Measurements from ENCODE around the gene TXNDC9.
"Not testable (repeated sequence)": the region's sequence is repeated elsewhere in the genome, so short reads cannot be mapped to it uniquely, and the experiment has no call there.

The TXNDC9 gene

DNA sequence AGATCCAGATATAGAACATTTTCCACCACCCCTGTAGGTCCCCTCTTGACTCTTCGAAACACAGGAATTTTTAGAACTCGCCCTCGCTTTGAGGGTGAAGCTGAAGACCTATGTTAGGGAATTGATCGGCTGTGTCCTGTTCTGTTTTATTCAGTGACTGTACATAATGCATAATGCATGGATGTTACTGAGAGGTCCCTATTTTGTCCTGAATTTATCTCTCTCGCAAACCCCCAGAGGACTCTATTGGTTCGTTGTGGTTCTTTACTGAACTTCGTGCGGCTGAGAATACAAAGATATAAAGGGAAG is 625 bp upstream of the TXNDC9 start:
- no peak for FAIRE-seq

DNA sequence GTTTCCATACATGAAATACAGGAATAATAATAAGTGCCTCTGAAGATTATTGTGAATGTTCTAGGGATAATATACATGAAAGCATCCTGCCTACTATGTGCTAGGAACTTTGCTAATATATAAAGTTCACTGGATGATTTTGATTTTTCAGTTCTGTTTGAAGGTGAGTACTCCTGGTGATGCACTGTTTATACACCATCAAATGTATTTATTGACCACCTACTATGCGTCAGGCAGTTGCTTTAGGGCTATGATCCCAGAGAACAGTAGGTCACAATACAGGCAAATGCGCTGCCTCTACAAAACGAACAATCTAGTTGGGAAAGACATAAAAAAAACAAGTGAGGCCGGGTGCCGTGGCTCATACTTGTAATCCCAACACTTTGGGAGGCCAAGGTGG is 10.7 kb downstream of the TXNDC9 start:
- DNase-seq (ENCODE audit: low spot score) (no peak), FAIRE-seq (no peak)

More for the DNA sequence above, 625 bp upstream of the TXNDC9 start:
- DNase-seq (ENCODE audit: low spot score), result no peak

DNA sequence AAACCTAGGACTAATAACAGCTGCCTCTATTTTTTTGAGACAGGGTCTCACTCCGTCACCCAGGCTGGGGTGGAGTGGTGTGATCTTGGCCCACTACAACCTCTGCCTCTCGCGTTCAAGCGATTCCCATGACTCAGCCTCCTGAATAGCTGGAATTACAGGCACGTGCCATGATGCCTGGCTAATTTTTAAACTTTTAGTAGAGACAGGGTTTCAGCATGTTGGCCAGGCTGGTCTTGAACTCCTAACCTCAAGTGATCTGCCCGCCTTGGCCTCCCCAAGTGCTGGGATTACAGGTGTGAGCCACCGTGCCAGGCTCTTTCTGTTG is 18.3 kb downstream of the TXNDC9 start:
- not testable (repeated sequence) for DNase-seq (ENCODE audit: low spot score); FAIRE-seq

DNA sequence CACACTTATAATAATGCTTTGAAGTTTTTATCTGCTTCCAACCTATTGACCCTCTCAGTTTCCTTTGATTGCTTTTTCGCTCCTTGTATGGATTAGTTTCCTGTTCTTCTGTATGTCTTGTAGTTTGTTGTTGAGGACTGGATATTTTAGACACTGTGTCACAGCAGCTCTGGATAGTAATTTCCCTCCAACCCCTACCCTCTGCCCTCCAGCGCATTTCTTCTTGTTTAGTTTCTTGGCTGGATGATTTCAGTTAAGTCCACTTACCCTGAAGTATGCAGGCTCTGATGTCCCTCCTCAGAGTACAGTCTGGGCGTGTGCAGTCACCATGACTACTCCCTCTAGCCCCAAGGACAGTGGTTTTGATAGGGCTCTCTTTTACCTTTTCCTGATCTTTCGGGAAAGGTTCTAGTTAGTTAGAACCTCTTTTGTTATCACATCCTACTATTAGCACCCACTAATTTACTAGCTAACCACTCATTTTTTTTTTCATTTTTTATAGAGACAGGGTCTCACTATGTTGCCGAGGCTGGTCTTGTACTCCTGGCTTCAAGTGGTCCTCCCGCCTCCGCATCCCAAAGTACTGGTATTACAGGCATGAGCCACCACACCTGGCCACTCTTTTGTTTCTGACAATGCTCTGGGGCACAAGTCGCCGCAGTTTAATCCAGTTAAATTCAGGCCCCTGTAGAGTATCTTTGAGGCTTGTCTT is 18.8 kb downstream of the TXNDC9 start:
- DNase-seq (ENCODE audit: low spot score), result no peak
- no peak for FAIRE-seq

DNA sequence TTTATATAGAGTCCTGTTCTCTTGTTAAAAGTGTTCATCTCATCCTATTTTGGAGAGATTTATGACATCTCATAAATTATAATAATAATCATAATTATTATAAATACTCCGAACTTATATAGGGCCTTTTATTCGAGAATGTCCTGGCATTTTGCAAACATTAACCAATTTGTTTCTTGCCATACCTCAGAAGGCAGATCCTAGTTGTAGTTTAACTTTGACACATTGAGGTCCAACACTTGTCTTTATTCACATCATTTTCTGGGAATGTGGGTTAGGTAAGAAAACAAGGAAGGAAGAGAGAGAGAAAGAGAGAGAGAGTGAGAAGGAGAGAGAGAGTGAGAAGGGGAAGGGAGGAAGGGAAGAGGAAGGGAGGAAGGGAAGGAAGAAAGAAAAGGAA is 35.0 kb downstream of the TXNDC9 start, which contains the start of gene LYG1:
LYG1 (minus strand) TSS at position 101 of the 400 bp plus-strand sequence. CDS start 5,527 bp downstream, outside the sequence.
- DNase-seq (ENCODE audit: low spot score); FAIRE-seq: not testable (repeated sequence)

DNA sequence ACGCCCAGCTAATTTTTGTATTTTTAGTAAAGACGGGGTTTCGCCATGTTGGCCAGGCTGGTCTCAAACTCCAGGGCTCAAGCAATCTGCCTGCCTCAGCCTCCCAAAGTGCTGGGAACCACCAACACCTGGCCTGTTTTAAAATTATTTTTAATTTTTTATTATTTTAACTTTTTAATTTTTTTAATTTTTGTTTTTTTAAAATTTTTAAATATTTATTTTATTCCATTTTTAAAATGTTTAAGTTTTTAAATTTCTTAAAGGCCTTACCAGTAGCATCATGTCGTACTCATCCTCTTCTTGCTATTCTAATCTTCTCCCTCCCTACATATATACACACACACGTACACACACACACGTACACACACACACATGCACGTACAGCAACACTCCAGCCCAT is 36.6 kb downstream of the TXNDC9 start:
- no peak for DNase-seq (ENCODE audit: low spot score)
- no peak for FAIRE-seq

DNA sequence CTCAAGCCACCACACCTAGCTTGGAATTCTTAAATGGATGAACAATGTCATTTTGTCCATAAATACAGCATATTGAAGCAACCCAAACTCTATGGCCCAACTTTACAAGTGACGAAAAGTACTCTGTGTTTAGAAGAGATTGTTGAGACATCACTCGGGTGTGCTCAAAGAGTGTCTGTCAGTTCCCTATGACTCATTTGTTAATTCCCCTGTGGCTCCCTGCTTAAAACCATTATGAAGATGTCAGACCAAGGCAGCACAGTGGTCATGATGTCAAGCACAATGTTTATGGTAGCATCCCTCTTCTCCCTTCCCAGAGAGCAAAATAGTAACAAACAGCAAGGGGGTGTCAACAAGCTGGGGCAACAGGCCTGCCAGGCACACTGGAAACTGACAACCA is 38.1 kb downstream of the TXNDC9 start:
- DNase-seq (ENCODE audit: low spot score) (no peak), FAIRE-seq (no peak)

DNA sequence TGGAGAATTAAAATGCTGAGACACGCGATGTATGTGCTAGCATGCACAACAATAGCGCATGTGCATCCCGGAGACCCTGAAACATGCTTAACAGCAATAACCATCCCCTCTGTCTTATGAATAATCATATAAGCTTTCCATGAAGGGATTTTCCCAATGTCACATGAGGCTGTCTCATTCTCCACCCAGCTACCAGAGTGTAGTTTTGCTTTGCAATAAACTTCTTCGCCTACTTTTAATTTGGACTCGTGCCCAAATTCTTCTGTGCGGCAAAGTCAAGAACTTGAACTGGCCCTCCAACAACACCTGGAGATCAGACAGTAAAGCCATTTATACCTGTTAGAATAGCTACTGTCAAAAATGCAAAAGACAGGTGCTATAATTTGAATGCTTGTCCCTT is 50.6 kb downstream of the TXNDC9 start:
- FAIRE-seq, result no peak
- no peak for DNase-seq (ENCODE audit: low spot score)

DNA sequence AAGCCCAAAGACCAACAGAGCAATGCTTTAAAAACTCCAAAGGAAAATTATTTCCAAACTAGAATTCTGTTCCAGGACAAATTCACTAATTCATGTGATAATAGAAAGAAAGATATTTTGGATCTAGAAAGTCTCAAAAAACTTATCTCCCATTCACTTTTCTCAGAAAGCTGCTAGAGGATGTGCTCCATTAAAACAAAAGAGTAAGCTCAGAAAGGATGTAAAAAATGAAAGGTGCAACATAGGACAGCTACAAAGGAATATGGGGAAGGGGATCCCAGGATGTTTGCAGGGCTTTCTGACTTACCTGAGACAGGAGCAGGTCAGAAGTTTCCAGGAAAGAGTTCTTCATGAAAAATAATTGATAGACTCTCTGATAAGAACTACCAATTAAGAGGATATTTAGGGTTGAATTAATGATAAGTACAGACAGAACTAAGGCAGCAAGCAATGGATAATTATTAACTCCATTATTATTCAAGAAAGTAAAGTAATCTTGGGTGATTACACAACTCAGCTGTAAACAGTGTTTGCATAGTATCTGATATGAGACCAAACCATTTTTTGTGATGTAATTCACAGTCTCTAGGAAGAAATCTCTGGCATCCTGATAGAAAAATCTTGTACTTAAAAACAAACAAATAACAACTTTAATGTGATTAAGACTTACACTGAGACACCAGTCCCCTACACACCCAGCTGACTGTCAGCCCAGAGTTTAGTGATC is 56.0 kb downstream of the TXNDC9 start:
- DNase-seq (ENCODE audit: low spot score) (no peak), FAIRE-seq (no peak)

DNA sequence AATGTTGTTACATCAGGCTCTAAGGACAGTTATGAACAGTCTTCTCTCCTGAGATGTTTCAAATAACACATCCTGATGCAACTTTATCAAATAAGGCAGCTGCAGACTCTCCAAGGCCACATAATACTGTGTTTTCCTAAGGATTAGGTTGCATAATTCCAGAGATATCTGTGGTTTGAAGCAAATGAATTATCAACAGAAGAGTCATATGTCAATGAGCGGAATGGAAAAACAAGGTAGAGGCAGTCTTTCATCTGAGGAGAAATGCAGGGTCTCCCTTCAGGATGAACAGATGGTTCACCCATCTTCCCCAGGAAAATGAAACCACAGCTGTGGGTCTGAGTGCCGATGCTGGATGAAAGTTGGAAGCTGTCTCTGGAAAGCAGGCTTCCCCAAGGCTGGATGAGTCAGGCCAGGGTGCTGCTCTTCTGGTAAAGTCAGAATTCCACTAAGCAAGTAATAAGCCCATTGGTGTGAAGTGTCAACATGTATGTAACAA is 57.3 kb downstream of the TXNDC9 start:
- DNase-seq (ENCODE audit: low spot score), result peak; percentile 76

DNA sequence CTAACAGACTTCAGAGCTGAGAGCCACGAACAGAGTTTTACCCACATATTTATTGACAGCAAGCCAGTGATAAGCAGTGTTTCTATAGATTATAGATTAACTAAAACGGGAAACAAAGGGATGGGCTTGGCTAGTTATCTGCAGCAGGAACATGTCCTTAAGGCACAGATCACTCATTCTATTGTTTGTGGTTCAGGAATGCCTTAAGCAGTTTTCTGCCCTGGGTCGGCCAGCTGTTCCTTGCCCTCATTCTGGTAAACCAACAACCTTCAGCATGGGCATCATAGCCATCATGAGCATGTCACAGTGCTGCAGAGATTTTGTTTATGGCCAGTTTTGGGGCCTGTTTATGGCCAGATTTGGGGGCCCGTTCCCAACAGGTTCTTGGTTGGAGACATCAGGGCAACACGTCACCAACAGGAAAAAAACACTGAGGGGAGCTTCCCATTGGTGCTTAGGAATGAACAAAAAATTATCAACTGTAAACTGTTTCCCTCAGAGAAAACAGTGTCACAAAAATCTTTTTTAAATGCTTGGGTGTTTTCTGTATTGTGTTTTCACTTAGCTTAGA is 57.9 kb downstream of the TXNDC9 start:
- FAIRE-seq; DNase-seq (ENCODE audit: low spot score): not testable (repeated sequence)

More for the DNA sequence above, 57.3 kb downstream of the TXNDC9 start:
- peak; percentile 65 for FAIRE-seq

DNA sequence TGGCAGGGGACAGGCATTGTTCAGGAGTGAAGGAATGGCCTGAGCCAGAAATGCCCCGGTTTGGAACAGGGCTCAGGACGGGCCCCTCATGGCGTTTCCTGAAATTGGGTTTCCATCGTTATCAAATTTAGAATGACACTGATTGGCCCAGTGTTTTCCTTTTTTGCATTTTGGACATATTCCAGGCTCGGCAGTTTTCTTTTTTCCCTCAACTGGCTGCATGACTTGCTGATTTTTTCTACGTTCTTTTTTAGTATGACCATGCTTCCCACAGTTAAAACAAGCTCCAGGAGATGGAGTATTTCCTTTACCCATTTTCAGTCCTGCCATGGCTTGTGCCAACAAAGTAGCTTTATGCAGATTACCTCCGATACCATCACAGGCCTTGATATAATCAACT is 60.3 kb downstream of the TXNDC9 start:
- FAIRE-seq, result no peak
- no peak for DNase-seq (ENCODE audit: low spot score)

All from urothelium cell line (cell line).